WTC11 (cell line): ENCODE data around the gene MTFMT. TPM values are rescaled to one million over a fixed set of nuclear protein-coding genes. Genes with fewer than 3 reads are reported as not detected.
A peak's percentile ranks its signal among the peaks of the same experiment; 100 is the strongest.

ENCODE experiments used
- ATAC-seq: fragments of 200-7000 bp; cut with Tn5 transposase; 2 replicates; pipeline ENCODE4 v1.10.0; 2021; ENCODE audit warnings: mild to moderate bottlenecking, moderate library complexity
- Bru-seq: library from RNA; stranded (reverse); fragments of 400-500 nt; gene quantifications from one replicate; lab custom pipeline; 2021; lab: Mats Ljungman, UMichigan
- CTCF ChIA-PET: fragments of 300-600 bp; sonication (Branson Sonifier 250); formaldehyde crosslinking; loops from one replicate; lab custom pipeline; 2021; ENCODE audit warnings: antibody characterized with exemption; lab: Charles Lee
- POLR2A ChIA-PET: fragments of 350-600 bp; sonication (Branson Sonifier 250); formaldehyde crosslinking; loops from one replicate; lab custom pipeline; 2021; ENCODE audit warnings: antibody characterized with exemption; lab: Charles Lee
- DNase-seq: peaks from one replicate; pipeline ENCODE4 v3.0.0; 2021; ENCODE audit warnings: low spot score
- H3K27ac Mint-ChIP-seq: 2 replicates; pipeline ENCODE4 v1.8.0; 2021; ENCODE audit warnings: mixed read lengths
- H3K27me3 Mint-ChIP-seq: 2 replicates; pipeline ENCODE4 v1.8.0; 2021; ENCODE audit warnings: low read depth, mild to moderate bottlenecking, moderate library complexity, mixed read lengths
- H3K36me3 Mint-ChIP-seq: 2 replicates; pipeline ENCODE4 v1.8.0; 2021; ENCODE audit warnings: mixed read lengths
- H3K4me1 Mint-ChIP-seq: 2 replicates; pipeline ENCODE4 v1.8.0; 2022; ENCODE audit warnings: mixed read lengths
- H3K4me3 Mint-ChIP-seq: 2 replicates; pipeline ENCODE4 v1.8.0; 2021; ENCODE audit warnings: mild to moderate bottlenecking, moderate library complexity, mixed read lengths
- H3K9me3 Mint-ChIP-seq: 2 replicates; pipeline ENCODE4 v1.8.0; 2021; ENCODE audit warnings: mixed read lengths
- ARID4B ChIP-seq: sonication (generic); formaldehyde crosslinking; IDR thresholded peaks from 2 replicates; pipeline ENCODE4 v1.8.0; 2023; ENCODE audit warnings: missing genetic modification reagents, mild to moderate bottlenecking, borderline replicate concordance
- CREM ChIP-seq: sonication (generic); formaldehyde crosslinking; IDR thresholded peaks from 2 replicates; pipeline ENCODE4 v1.8.1; 2022; ENCODE audit warnings: mild to moderate bottlenecking, missing genetic modification reagents, moderate library complexity
- ELF4 ChIP-seq: sonication (generic); formaldehyde crosslinking; IDR thresholded peaks from 2 replicates; pipeline ENCODE4 v1.8.1; 2022; ENCODE audit warnings: low read depth, mild to moderate bottlenecking, moderate library complexity, missing genetic modification reagents
- FOXJ3 ChIP-seq: sonication (generic); formaldehyde crosslinking; IDR thresholded peaks from 2 replicates; pipeline ENCODE4 v1.9.0; 2021; ENCODE audit warnings: missing genetic modification reagents, mild to moderate bottlenecking, borderline replicate concordance
- FOXK1 ChIP-seq: sonication (generic); formaldehyde crosslinking; IDR thresholded peaks from 2 replicates; pipeline ENCODE4 v1.8.0; 2022; ENCODE audit warnings: mild to moderate bottlenecking, moderate library complexity, missing genetic modification reagents
- HMGXB4 ChIP-seq: sonication (generic); formaldehyde crosslinking; IDR thresholded peaks from 2 replicates; pipeline ENCODE4 v1.8.1; 2023; ENCODE audit warnings: mild to moderate bottlenecking, moderate library complexity, missing genetic modification reagents
- IRF2 ChIP-seq: sonication (generic); formaldehyde crosslinking; IDR thresholded peaks from 2 replicates; pipeline ENCODE4 v1.8.0; 2022; ENCODE audit warnings: low read depth, missing genetic modification reagents, borderline replicate concordance
- KAT7 ChIP-seq: sonication (generic); formaldehyde crosslinking; IDR thresholded peaks from 2 replicates; pipeline ENCODE4 v1.8.1; 2023; ENCODE audit warnings: missing genetic modification reagents, mild to moderate bottlenecking, borderline replicate concordance
- MAX ChIP-seq: sonication (generic); formaldehyde crosslinking; IDR thresholded peaks from 2 replicates; pipeline ENCODE4 v1.8.0; 2022; ENCODE audit warnings: mild to moderate bottlenecking, missing genetic modification reagents
- NFATC4 ChIP-seq: fragments of 250-450 bp; sonication (Bioruptor Pico); IDR thresholded peaks from 2 replicates; pipeline ENCODE4 v1.9.0; 2021; ENCODE audit warnings: mild to moderate bottlenecking
- PRDM15 ChIP-seq: sonication (generic); formaldehyde crosslinking; IDR thresholded peaks from 2 replicates; pipeline ENCODE4 v1.8.0; 2022; ENCODE audit warnings: missing genetic modification reagents
- PRRX2 ChIP-seq: fragments of 250-450 bp; sonication (Bioruptor Pico); IDR thresholded peaks from 2 replicates; pipeline ENCODE4 v1.8.0; 2021; ENCODE audit warnings: mild to moderate bottlenecking
- RELA ChIP-seq: sonication (generic); formaldehyde crosslinking; IDR thresholded peaks from 2 replicates; pipeline ENCODE4 v1.8.1; 2022; ENCODE audit warnings: missing genetic modification reagents, mild to moderate bottlenecking, borderline replicate concordance
- SP1 ChIP-seq: sonication (generic); formaldehyde crosslinking; conservative IDR thresholded peaks from 2 replicates; pipeline ENCODE4 v1.8.1; 2022; ENCODE audit warnings: missing genetic modification reagents
- TEAD1 ChIP-seq: sonication (generic); formaldehyde crosslinking; IDR thresholded peaks from 2 replicates; pipeline ENCODE4 v1.8.0; 2022; ENCODE audit warnings: mild to moderate bottlenecking, missing genetic modification reagents
- TEAD4 ChIP-seq: sonication (generic); formaldehyde crosslinking; IDR thresholded peaks from 2 replicates; pipeline ENCODE4 v1.8.0; 2022; ENCODE audit warnings: mild to moderate bottlenecking, missing genetic modification reagents
- ZBTB21 ChIP-seq: sonication (generic); formaldehyde crosslinking; IDR thresholded peaks from 2 replicates; pipeline ENCODE4 v1.8.1; 2023; ENCODE audit warnings: mild to moderate bottlenecking, missing genetic modification reagents, borderline replicate concordance
- ZNF219 ChIP-seq: sonication (generic); formaldehyde crosslinking; IDR thresholded peaks from 2 replicates; pipeline ENCODE4 v1.8.0; 2023; ENCODE audit warnings: missing genetic modification reagents, mild to moderate bottlenecking, borderline replicate concordance
- ZNF232 ChIP-seq: sonication (generic); formaldehyde crosslinking; IDR thresholded peaks from 2 replicates; pipeline ENCODE4 v1.8.0; 2022; ENCODE audit warnings: mild to moderate bottlenecking, missing genetic modification reagents
- ZNF263 ChIP-seq: sonication (generic); formaldehyde crosslinking; IDR thresholded peaks from 2 replicates; pipeline ENCODE4 v1.8.1; 2022; ENCODE audit warnings: low read depth, mild to moderate bottlenecking, moderate library complexity, missing genetic modification reagents
- long read RNA-seq, 3 experiments: library from RNA in 1 of 3; library from capped mRNA in 1 of 3; library from polyadenylated mRNA in 1 of 3; unstranded in 2 of 3; stranded (forward) in 1 of 3; transcript quantifications; one replicate each; pipeline ENCODE4 v2.0.0, GENCODE V29; 2021
- total RNA-seq: library from RNA; stranded (reverse); gene quantifications from 3 replicates; pipeline ENCODE4 v1.2.3, GENCODE V29; 2021
- TF ChIP-seq, protein P1 (sequence below): sonication (generic); formaldehyde crosslinking; IDR thresholded peaks from 2 replicates; pipeline ENCODE4 v1.8.0; 2022; ENCODE audit warnings: mild to moderate bottlenecking, missing genetic modification reagents
- TF ChIP-seq, protein P2 (sequence below): sonication (generic); formaldehyde crosslinking; IDR thresholded peaks from 2 replicates; pipeline ENCODE4 v1.8.1; 2022; ENCODE audit warnings: mild to moderate bottlenecking, moderate library complexity, missing genetic modification reagents

Gene MTFMT
- 22.3 to 28.8 TPM (median 26.7 TPM) in 3 replicates for total RNA-seq
- percentile 84 among the genes with signal in this experiment for Bru-seq, nascent RNA
- long read RNA-seq, experiment 1, transcript MTFMT-201 (9 exons, 2,734 nt), result major isoform, 68 of 86 reads
- long read RNA-seq, experiment 1, partial matches to known transcripts, result 3 of 86 reads
- long read RNA-seq, experiment 1, other reads (novel, unspliced or antisense), result 14 of 86 reads
- long read RNA-seq, experiment 2, transcript MTFMT-201 (9 exons, 2,734 nt), result major isoform, 13 of 27 reads
- long read RNA-seq, experiment 2, partial matches to known transcripts, result 7 of 27 reads
- long read RNA-seq, experiment 2, other reads (novel, unspliced or antisense), result 7 of 27 reads
- long read RNA-seq, experiment 3, transcript MTFMT-201 (9 exons, 2,734 nt), result major isoform, 22 of 28 reads
- long read RNA-seq, experiment 3, partial matches to known transcripts, result 5 of 28 reads
- long read RNA-seq, experiment 3, other reads (novel, unspliced or antisense), result 1 of 28 reads

DNA sequence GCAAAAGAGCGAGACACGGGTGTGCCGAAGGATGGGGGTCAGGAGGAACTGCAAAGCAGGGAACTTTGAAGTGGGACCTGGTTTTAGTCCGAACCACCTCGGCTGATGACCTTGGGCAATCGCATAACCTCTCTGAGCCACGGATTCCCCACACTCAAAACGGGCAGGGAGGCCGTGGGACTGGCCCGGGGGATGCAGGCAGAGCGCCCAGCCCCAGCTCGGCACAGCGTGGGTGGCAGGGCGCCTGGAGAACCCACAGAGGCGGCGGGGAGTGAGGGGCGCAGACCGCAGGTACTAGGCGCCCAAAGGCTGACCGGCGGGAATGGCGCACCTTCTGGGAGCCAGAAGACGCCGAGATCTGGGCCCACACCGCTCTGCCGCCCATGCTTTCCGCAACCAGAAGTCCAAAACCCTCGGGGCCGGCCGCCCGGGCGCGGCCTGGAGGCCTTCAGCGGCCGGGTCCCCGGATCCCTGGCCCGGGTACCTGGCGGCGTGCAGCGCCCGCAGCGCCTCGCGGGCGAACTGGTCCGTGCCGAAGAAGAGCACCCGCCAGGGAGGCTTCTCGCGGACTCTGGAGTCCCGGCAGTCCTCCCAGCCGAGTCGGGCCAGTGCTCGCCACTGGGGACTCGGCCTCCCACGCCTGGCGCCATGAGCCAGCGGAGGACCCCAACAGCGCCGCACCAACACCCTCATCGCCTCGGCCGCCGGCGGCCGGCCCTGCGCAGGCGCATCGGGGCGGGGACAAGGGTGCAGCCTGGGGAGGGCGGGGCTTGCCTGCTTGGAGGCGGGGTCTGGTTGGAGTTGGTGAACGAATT is at the start of gene MTFMT:
TSS of gene MTFMT (minus strand) at position 719 of the 815 bp plus-strand sequence. CDS start at position 693, 26 bp downstream.
- DNase-seq, result peak; percentile 95
- peaks cover 23% of the 10 kb centered on the region for H3K4me1 Mint-ChIP-seq
- no peak within 1 kb of the TSS for H3K27ac Mint-ChIP-seq
- H3K36me3 Mint-ChIP-seq, result peaks cover 8% of the 10 kb centered on the region
- ChIA-PET CTCF (interaction anchor here (1.5 kb wide), 1 partner anchor 48 kb away, joined by 4 read pairs; no protein-coding TSS in a partner anchor), POLR2A (no interaction called here)
- peaks cover 6% of the 10 kb centered on the region for H3K27me3 Mint-ChIP-seq
- peak; percentile 82 for ATAC-seq
- H3K9me3 Mint-ChIP-seq, result no peaks in the 10 kb centered on the region
- H3K4me3 Mint-ChIP-seq, result peak within 1 kb of the TSS; percentile 75
- TF ChIP-seq SP1 (CRISPR knock-in tag), result 0 out of 2 replicates have a peak, but pooled peaks have one; percentile 10
- no peak for TF ChIP-seq KAT7 (CRISPR knock-in tag)
- 0 out of 2 replicates have a peak, but pooled peaks have one; percentile 26 for TF ChIP-seq TEAD1 (CRISPR knock-in tag)
- TF ChIP-seq IRF2 (CRISPR knock-in tag), result no peak
- peak; percentile 20; the same call in 1 of the 2 replicates for TF ChIP-seq PRDM15 (CRISPR knock-in tag)
- no peak for TF ChIP-seq NFATC4 (CRISPR knock-in tag)
- no peak for TF ChIP-seq ZNF232 (CRISPR knock-in tag)
- 0 out of 2 replicates have a peak, but pooled peaks have one; percentile 35 for TF ChIP-seq FOXK1
- TF ChIP-seq ZBTB21, result no peak
- 0 out of 2 replicates have a peak, but pooled peaks have one; percentile 34 for TF ChIP-seq ARID4B (CRISPR knock-in tag)
- no peak for TF ChIP-seq PRRX2 (CRISPR knock-in tag)
- TF ChIP-seq FOXJ3 (CRISPR knock-in tag), result no peak
- TF ChIP-seq, protein P1, sequence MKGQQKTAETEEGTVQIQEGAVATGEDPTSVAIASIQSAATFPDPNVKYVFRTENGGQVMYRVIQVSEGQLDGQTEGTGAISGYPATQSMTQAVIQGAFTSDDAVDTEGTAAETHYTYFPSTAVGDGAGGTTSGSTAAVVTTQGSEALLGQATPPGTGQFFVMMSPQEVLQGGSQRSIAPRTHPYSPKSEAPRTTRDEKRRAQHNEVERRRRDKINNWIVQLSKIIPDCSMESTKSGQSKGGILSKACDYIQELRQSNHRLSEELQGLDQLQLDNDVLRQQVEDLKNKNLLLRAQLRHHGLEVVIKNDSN, result no peak
- TF ChIP-seq TEAD4 (CRISPR knock-in tag), result peak; percentile 49; the same call in 1 of the 2 replicates
- no peak for TF ChIP-seq RELA (CRISPR knock-in tag)
- peak; percentile 94 for TF ChIP-seq HMGXB4 (CRISPR knock-in tag)
- peak; percentile 73 for TF ChIP-seq MAX (CRISPR knock-in tag)
- TF ChIP-seq CREM, result no peak; the same call in 1 of the 2 replicates
- peak; percentile 86; the same call in 1 of the 2 replicates for TF ChIP-seq ZNF263
- TF ChIP-seq ZNF219 (CRISPR knock-in tag), result no peak
- TF ChIP-seq ELF4, result 0 out of 2 replicates have a peak, but pooled peaks have one; percentile 46
- TF ChIP-seq, protein P2, sequence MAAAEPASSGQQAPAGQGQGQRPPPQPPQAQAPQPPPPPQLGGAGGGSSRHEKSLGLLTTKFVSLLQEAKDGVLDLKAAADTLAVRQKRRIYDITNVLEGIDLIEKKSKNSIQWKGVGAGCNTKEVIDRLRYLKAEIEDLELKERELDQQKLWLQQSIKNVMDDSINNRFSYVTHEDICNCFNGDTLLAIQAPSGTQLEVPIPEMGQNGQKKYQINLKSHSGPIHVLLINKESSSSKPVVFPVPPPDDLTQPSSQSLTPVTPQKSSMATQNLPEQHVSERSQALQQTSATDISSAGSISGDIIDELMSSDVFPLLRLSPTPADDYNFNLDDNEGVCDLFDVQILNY, result 0 out of 2 replicates have a peak, but pooled peaks have one; percentile 38
